A549 (cell line): ENCODE measurements around the gene BMI1.
A peak's percentile ranks its signal among the peaks of the same experiment; 100 is the strongest.

ENCODE experiments used
- EP300 ChIP-seq, 2 experiments: fragments of >200 bp; sonication (Bioruptor Twin); formaldehyde crosslinking; IDR thresholded peaks; 2 replicates in 1 of 2; 3 replicates in 1 of 2; pipeline ENCODE4 v1.6.1; 2016 to 2017
- ESRRA ChIP-seq: fragments of 150-350 bp; IDR thresholded peaks from 2 replicates; pipeline ENCODE4 v1.6.1; 2014; ENCODE audit warnings: mild to moderate bottlenecking, low read length, borderline replicate concordance
- HOXB13 ChIP-seq: fragments of 250-450 bp; sonication (Bioruptor Pico); IDR thresholded peaks from 2 replicates; pipeline ENCODE4 v1.5.0; 2020; ENCODE audit warnings: low read depth, mild to moderate bottlenecking, moderate library complexity
- JUNB ChIP-seq: fragments of >200 bp; sonication (Bioruptor Twin); formaldehyde crosslinking; IDR thresholded peaks from 2 replicates; pipeline ENCODE4 v1.6.1; 2016
- NR3C1 ChIP-seq: fragments of >200 bp; sonication (Bioruptor Twin); formaldehyde crosslinking; IDR thresholded peaks from 3 replicates; pipeline ENCODE4 v1.6.1; 2017
- POLR2A ChIP-seq: IDR thresholded peaks from 2 replicates; pipeline ENCODE4 v1.6.1; 2012; ENCODE audit warnings: mild to moderate bottlenecking, low read length
- RCOR1 ChIP-seq: fragments of 150-350 bp; IDR thresholded peaks from 2 replicates; pipeline ENCODE4 v1.6.1; 2014; ENCODE audit warnings: antibody characterized with exemption, low read length, low read depth
- RFX5 ChIP-seq: fragments of 450-650 bp; IDR thresholded peaks from 2 replicates; pipeline ENCODE4 v1.7.1; 2014; ENCODE audit warnings: antibody characterized with exemption, mild to moderate bottlenecking, moderate library complexity
- ZFP36 ChIP-seq: fragments of 450-650 bp; IDR thresholded peaks from 2 replicates; pipeline ENCODE4 v1.6.1; 2014; ENCODE audit warnings: borderline replicate concordance; ENCODE audit not compliant: partially characterized antibody
- TF ChIP-seq, protein P1 (sequence below): fragments of >200 bp; sonication (Bioruptor Twin); formaldehyde crosslinking; IDR thresholded peaks from 3 replicates; pipeline ENCODE4 v1.5.1; 2016
- TF ChIP-seq, protein P2 (sequence below): fragments of 150-350 bp; IDR thresholded peaks from 2 replicates; pipeline ENCODE4 v1.6.1; 2014; ENCODE audit warnings: low read depth, mild to moderate bottlenecking, low read length
- TF ChIP-seq, protein P3 (sequence below): fragments of 200-600 bp; sonication (generic); IDR thresholded peaks from 2 replicates; pipeline ENCODE4 v1.6.1; 2016; ENCODE audit warnings: antibody characterized with exemption, mild to moderate bottlenecking, moderate library complexity
- TF ChIP-seq, protein P4 (sequence below): fragments of 250-450 bp; sonication (Bioruptor Pico); IDR thresholded peaks from 2 replicates; pipeline ENCODE4 v1.5.0; 2021; ENCODE audit warnings: mild to moderate bottlenecking, moderate library complexity, borderline replicate concordance

DNA sequence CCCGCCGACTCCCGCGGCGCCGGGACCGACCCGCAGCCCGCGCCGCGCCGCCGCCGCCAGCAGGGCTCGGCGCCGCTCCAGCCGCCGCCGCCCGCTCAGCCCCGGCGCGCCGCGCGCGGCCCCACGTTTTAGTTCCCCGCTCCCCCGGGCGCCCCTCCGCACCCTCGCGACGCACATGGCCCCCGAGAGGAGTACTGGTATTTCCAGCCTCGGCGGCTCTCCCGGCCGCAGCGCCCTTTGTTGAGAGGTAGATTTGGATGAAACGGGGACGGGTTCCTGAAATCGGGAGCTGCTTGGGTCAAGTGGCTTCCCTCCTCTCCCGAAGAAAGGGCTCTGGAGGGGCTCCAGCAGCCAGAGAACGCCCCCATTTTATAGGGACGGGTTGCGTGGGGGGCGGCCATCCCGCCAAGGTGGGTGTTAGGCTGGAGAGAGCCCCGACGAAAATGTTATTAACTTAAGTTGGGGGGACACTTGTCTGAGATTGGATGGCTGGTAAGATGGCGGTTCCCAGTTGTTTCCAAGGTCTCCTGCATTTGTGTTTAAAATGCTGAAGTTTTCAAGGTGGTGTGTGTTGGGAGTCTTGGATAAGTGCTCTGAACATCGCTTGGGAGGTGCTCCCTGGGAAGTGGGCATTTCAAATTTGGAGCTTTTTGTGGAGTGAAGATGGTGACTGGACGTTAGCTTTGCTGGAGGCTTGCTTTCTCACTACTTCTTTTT is 1.2 kb downstream of the BMI1 start:
- peak; percentile 2 for TF ChIP-seq ZFP36
- TF ChIP-seq, protein P1, sequence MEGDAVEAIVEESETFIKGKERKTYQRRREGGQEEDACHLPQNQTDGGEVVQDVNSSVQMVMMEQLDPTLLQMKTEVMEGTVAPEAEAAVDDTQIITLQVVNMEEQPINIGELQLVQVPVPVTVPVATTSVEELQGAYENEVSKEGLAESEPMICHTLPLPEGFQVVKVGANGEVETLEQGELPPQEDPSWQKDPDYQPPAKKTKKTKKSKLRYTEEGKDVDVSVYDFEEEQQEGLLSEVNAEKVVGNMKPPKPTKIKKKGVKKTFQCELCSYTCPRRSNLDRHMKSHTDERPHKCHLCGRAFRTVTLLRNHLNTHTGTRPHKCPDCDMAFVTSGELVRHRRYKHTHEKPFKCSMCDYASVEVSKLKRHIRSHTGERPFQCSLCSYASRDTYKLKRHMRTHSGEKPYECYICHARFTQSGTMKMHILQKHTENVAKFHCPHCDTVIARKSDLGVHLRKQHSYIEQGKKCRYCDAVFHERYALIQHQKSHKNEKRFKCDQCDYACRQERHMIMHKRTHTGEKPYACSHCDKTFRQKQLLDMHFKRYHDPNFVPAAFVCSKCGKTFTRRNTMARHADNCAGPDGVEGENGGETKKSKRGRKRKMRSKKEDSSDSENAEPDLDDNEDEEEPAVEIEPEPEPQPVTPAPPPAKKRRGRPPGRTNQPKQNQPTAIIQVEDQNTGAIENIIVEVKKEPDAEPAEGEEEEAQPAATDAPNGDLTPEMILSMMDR = no peak
- no peak for TF ChIP-seq ESRRA
- TF ChIP-seq, protein P2, sequence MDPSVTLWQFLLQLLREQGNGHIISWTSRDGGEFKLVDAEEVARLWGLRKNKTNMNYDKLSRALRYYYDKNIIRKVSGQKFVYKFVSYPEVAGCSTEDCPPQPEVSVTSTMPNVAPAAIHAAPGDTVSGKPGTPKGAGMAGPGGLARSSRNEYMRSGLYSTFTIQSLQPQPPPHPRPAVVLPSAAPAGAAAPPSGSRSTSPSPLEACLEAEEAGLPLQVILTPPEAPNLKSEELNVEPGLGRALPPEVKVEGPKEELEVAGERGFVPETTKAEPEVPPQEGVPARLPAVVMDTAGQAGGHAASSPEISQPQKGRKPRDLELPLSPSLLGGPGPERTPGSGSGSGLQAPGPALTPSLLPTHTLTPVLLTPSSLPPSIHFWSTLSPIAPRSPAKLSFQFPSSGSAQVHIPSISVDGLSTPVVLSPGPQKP = no peak
- TF ChIP-seq NR3C1 = no peak
- no peak for TF ChIP-seq POLR2A
- TF ChIP-seq RFX5 = no peak
- no peak for TF ChIP-seq JUNB
- TF ChIP-seq, protein P3, sequence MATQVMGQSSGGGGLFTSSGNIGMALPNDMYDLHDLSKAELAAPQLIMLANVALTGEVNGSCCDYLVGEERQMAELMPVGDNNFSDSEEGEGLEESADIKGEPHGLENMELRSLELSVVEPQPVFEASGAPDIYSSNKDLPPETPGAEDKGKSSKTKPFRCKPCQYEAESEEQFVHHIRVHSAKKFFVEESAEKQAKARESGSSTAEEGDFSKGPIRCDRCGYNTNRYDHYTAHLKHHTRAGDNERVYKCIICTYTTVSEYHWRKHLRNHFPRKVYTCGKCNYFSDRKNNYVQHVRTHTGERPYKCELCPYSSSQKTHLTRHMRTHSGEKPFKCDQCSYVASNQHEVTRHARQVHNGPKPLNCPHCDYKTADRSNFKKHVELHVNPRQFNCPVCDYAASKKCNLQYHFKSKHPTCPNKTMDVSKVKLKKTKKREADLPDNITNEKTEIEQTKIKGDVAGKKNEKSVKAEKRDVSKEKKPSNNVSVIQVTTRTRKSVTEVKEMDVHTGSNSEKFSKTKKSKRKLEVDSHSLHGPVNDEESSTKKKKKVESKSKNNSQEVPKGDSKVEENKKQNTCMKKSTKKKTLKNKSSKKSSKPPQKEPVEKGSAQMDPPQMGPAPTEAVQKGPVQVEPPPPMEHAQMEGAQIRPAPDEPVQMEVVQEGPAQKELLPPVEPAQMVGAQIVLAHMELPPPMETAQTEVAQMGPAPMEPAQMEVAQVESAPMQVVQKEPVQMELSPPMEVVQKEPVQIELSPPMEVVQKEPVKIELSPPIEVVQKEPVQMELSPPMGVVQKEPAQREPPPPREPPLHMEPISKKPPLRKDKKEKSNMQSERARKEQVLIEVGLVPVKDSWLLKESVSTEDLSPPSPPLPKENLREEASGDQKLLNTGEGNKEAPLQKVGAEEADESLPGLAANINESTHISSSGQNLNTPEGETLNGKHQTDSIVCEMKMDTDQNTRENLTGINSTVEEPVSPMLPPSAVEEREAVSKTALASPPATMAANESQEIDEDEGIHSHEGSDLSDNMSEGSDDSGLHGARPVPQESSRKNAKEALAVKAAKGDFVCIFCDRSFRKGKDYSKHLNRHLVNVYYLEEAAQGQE = no peak
- TF ChIP-seq, protein P4, sequence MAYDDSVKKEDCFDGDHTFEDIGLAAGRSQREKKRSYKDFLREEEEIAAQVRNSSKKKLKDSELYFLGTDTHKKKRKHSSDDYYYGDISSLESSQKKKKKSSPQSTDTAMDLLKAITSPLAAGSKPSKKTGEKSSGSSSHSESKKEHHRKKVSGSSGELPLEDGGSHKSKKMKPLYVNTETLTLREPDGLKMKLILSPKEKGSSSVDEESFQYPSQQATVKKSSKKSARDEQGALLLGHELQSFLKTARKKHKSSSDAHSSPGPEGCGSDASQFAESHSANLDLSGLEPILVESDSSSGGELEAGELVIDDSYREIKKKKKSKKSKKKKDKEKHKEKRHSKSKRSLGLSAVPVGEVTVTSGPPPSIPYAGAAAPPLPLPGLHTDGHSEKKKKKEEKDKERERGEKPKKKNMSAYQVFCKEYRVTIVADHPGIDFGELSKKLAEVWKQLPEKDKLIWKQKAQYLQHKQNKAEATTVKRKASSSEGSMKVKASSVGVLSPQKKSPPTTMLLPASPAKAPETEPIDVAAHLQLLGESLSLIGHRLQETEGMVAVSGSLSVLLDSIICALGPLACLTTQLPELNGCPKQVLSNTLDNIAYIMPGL (CRISPR knock-in tag) = no peak
- no peak for TF ChIP-seq HOXB13
- TF ChIP-seq RCOR1 = no peak
- TF ChIP-seq EP300 (IDR thresholded peaks at IDR 0.05) = no peak
